ENCODE results near the gene LINC01488. TPM values are rescaled to one million over a fixed set of nuclear protein-coding genes. Genes with fewer than 3 reads are reported as not detected.
A peak's percentile ranks its signal among the peaks of the same experiment; 100 is the strongest.

LINC01488 gene
- total and polyA plus RNA-seq, 2 of the 13 experiments (the other 11 are each of a cell fraction or from before 2014, with no cell fraction given) = 0.26 to 0.58 TPM

DNA sequence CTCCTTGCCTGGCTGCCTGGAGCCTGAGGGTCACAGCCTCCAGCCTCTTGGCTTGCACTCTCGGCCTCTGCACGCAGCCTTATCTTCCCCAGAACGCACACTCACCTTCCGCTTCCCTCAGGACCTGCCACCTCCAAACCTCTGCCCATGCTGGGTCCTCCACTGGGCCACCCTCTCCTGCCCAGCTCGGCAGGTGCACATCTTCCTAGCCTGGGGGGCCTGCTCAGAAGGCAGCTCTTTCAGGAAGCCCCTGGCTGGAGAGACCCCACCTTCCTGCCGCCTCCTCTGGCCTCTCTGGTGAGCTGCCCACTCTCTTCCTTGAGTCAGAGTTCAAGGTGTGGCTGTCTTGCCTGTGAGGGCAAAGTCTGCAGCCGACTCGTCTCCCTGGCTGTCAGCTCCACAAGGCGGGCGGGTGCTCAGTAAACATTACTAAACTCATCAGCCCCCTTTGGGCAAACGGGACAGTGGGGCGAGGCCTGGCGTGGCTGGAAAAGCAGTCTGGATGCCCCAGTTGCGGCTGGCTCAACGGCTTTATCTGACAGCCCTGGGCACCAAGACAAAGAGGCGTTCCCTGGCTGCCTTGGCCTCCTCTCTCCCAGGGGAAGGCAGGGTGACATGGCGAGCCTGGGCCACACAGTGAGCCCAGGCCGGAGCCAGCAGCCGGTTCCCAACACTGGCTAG is 1.7 kb upstream of the LINC01488 start (continued):
- TF ChIP-seq PCBP2 (optimal IDR thresholded peaks at IDR 0.05; ENCODE audit: low read depth, low read length, poor library complexity, severe bottlenecking) (no peak), ZBTB7A (CRISPR knock-in tag; IDR thresholded peaks at IDR 0.05) (no peak), CBX1 (IDR thresholded peaks at IDR 0.05; ENCODE audit: low read depth) (no peak), PHF20 (CRISPR knock-in tag; IDR thresholded peaks at IDR 0.05) (no peak), CAMTA2 (CRISPR knock-in tag; IDR thresholded peaks at IDR 0.05; ENCODE audit: borderline replicate concordance) (no peak), CCAR2 (optimal IDR thresholded peaks at IDR 0.05; ENCODE audit: low read depth, low read length) (no peak), HNRNPL (IDR thresholded peaks at IDR 0.05; ENCODE audit: low read depth, low read length) (0 out of 2 replicates have a peak, but pooled peaks have one; percentile 43), KLF15 (CRISPR knock-in tag; IDR thresholded peaks at IDR 0.05; ENCODE audit: borderline replicate concordance) (no peak), EP300 (IDR thresholded peaks at IDR 0.05; ENCODE audit: low read depth in 2 of 2, low read length in 2 of 2) (0 out of 4 replicates have a peak, but pooled peaks of 1 of the 2 experiments have one; percentile 3), EP300 (CRISPR knock-in tag; IDR thresholded peaks at IDR 0.05; ENCODE audit: borderline replicate concordance) (no peak)
- TF ChIP-seq, protein P1, sequence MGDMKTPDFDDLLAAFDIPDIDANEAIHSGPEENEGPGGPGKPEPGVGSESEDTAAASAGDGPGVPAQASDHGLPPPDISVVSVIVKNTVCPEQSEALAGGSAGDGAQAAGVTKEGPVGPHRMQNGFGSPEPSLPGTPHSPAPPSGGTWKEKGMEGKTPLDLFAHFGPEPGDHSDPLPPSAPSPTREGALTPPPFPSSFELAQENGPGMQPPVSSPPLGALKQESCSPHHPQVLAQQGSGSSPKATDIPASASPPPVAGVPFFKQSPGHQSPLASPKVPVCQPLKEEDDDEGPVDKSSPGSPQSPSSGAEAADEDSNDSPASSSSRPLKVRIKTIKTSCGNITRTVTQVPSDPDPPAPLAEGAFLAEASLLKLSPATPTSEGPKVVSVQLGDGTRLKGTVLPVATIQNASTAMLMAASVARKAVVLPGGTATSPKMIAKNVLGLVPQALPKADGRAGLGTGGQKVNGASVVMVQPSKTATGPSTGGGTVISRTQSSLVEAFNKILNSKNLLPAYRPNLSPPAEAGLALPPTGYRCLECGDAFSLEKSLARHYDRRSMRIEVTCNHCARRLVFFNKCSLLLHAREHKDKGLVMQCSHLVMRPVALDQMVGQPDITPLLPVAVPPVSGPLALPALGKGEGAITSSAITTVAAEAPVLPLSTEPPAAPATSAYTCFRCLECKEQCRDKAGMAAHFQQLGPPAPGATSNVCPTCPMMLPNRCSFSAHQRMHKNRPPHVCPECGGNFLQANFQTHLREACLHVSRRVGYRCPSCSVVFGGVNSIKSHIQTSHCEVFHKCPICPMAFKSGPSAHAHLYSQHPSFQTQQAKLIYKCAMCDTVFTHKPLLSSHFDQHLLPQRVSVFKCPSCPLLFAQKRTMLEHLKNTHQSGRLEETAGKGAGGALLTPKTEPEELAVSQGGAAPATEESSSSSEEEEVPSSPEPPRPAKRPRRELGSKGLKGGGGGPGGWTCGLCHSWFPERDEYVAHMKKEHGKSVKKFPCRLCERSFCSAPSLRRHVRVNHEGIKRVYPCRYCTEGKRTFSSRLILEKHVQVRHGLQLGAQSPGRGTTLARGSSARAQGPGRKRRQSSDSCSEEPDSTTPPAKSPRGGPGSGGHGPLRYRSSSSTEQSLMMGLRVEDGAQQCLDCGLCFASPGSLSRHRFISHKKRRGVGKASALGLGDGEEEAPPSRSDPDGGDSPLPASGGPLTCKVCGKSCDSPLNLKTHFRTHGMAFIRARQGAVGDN (CRISPR knock-in tag; IDR thresholded peaks at IDR 0.05) = peak; percentile 31; the same call in 1 of the 2 replicates
- TF ChIP-seq, protein P2, sequence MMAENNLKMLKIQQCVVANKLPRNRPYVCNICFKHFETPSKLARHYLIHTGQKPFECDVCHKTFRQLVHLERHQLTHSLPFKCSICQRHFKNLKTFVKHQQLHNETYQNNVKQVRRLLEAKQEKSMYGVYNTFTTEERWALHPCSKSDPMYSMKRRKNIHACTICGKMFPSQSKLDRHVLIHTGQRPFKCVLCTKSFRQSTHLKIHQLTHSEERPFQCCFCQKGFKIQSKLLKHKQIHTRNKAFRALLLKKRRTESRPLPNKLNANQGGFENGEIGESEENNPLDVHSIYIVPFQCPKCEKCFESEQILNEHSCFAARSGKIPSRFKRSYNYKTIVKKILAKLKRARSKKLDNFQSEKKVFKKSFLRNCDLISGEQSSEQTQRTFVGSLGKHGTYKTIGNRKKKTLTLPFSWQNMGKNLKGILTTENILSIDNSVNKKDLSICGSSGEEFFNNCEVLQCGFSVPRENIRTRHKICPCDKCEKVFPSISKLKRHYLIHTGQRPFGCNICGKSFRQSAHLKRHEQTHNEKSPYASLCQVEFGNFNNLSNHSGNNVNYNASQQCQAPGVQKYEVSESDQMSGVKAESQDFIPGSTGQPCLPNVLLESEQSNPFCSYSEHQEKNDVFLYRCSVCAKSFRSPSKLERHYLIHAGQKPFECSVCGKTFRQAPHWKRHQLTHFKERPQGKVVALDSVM (CRISPR knock-in tag; IDR thresholded peaks at IDR 0.05) = peak; percentile 15; the same call in 1 of the 2 replicates
- TF ChIP-seq, protein P3, sequence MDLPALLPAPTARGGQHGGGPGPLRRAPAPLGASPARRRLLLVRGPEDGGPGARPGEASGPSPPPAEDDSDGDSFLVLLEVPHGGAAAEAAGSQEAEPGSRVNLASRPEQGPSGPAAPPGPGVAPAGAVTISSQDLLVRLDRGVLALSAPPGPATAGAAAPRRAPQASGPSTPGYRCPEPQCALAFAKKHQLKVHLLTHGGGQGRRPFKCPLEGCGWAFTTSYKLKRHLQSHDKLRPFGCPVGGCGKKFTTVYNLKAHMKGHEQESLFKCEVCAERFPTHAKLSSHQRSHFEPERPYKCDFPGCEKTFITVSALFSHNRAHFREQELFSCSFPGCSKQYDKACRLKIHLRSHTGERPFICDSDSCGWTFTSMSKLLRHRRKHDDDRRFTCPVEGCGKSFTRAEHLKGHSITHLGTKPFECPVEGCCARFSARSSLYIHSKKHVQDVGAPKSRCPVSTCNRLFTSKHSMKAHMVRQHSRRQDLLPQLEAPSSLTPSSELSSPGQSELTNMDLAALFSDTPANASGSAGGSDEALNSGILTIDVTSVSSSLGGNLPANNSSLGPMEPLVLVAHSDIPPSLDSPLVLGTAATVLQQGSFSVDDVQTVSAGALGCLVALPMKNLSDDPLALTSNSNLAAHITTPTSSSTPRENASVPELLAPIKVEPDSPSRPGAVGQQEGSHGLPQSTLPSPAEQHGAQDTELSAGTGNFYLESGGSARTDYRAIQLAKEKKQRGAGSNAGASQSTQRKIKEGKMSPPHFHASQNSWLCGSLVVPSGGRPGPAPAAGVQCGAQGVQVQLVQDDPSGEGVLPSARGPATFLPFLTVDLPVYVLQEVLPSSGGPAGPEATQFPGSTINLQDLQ (CRISPR knock-in tag; IDR thresholded peaks at IDR 0.05) = peak; percentile 12; the same call in 1 of the 2 replicates
- TF ChIP-seq, protein P4, sequence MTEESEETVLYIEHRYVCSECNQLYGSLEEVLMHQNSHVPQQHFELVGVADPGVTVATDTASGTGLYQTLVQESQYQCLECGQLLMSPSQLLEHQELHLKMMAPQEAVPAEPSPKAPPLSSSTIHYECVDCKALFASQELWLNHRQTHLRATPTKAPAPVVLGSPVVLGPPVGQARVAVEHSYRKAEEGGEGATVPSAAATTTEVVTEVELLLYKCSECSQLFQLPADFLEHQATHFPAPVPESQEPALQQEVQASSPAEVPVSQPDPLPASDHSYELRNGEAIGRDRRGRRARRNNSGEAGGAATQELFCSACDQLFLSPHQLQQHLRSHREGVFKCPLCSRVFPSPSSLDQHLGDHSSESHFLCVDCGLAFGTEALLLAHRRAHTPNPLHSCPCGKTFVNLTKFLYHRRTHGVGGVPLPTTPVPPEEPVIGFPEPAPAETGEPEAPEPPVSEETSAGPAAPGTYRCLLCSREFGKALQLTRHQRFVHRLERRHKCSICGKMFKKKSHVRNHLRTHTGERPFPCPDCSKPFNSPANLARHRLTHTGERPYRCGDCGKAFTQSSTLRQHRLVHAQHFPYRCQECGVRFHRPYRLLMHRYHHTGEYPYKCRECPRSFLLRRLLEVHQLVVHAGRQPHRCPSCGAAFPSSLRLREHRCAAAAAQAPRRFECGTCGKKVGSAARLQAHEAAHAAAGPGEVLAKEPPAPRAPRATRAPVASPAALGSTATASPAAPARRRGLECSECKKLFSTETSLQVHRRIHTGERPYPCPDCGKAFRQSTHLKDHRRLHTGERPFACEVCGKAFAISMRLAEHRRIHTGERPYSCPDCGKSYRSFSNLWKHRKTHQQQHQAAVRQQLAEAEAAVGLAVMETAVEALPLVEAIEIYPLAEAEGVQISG (CRISPR knock-in tag; IDR thresholded peaks at IDR 0.05) = 0 out of 2 replicates have a peak, but pooled peaks have one; percentile 18
